HG02642 (cell line): ENCODE measurements around the gene NOC2L.

Experiments
- ATAC-seq: cut with Tn5 transposase; IDR thresholded peaks from one replicate; pipeline ENCODE4 v1.9.1; 2021; ENCODE audit warnings: mild to moderate bottlenecking; ENCODE audit not compliant: unreplicated experiment, poor library complexity

Gene NOC2L

DNA sequence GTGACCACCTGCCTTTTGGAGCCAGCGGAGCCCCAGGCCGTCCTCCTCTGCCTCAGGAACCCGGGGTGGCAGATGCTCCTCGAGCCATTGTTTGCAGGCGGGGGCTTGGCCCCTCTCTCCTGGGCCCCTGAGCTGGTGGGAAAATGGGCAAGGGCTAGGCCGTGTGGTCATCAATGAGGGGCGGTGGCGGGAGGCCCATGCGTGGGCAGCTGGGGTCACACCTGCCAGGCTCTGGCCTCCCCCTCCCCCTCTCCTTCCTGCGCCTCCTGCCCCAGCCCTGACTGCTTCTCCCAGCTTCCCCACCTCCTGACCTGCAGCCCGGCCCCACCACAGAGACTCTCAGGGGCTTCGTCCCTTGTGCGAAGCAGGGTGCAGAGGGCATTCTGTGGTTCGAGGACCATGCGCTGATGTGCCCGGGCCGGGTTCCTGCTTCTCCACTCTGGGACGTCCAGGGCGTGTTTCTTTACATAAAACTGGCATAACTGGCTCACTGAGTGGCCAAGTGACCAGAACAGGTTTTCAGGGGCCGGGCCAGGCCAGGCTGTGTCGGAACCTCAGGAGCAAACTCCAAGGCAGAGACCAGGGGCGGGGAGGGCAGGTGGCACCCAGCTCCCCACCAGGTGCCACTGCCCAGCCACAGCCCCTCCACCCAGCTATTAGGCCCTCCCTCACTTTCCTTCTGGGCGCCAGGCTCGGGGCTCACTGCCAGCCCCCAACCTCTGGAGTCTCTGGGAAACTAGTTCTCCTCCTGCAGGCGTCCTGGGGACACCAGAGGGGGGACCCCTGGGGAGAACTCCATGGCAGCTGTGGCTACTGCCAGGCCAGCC, 26.1 kb downstream of the NOC2L start:
- no peak for ATAC-seq

DNA sequence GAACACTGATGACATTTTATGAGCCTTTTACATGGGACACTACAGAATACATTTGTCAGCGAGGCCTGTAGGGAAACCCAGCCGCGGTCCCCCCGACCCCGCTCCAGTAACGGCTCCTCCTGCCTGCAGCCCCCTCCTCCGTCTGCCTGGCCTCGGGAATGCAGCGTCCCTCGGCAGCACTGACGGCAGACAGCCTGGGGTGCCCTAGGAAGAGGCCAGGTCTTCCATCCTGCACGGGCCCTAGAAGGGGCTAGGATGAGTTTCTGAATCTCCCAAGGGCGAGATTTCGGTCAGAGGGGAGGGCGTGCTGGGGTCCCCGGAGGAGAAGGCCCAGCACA, 26.9 kb downstream of the NOC2L start:
- ATAC-seq: no peak

DNA sequence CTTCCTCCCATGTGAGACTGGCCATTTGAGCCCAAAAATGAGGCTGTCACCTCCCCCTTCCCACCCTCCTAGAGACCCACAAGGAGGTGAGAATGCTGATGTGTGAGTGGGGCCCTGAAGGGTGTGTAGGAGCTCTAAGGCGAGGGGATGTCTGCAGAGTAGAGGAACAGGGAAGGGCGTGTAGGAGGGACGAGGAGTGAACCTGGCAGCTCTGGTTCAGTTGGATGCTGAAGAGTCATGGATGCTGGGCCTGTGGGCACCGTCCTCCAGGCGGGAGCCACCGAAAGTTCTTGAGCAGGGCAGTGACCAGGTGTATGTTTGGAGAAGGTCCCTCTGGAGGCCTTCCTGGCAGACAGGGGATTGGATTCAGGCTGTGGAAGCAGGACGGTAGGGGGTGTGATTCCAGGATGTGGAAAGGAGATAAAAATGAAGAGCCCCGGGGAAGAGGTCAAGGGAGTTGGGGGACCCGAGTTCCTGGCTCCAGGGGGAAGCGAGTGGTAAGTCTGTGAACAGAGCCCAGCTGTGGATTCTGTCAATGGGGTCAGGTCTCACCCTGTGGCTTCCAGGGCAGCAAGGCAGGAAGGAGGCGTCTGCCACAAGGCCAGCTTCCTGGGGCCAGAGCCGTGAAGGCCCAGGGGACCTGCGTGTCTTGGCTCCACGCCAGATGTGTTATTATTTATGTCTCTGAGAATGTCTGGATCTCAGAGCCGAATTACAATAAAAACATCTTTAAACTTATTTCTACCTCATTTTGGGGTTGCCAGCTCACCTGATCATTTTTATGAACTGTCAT, 27.5 kb downstream of the NOC2L start:
- ATAC-seq: no peak

DNA sequence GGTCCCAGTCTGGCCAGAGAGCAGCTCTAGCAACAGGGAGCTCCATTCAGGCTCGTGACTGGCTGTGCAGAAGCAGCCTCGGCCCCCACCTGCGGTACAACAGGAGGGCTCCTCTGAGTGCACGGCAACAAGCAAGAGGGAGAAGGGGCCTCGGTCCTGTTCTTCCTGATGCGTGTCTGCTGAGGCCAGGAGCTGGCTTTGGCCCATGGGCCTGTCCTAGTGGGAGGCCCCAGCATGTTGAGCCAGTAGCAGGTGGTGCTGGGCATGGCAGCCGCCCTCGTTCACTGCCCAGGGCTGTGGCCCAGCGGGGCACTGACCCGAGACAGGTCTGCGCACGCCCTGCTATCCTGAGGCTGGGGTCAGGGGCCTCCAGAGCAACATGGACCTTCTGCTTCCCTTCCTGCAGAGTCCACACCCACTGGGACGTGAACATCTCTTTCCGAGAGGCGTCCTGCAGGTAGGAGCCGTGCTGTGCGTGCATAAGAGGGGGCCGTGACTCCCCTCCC, 28.4 kb downstream of the NOC2L start:
- ATAC-seq: no peak

DNA sequence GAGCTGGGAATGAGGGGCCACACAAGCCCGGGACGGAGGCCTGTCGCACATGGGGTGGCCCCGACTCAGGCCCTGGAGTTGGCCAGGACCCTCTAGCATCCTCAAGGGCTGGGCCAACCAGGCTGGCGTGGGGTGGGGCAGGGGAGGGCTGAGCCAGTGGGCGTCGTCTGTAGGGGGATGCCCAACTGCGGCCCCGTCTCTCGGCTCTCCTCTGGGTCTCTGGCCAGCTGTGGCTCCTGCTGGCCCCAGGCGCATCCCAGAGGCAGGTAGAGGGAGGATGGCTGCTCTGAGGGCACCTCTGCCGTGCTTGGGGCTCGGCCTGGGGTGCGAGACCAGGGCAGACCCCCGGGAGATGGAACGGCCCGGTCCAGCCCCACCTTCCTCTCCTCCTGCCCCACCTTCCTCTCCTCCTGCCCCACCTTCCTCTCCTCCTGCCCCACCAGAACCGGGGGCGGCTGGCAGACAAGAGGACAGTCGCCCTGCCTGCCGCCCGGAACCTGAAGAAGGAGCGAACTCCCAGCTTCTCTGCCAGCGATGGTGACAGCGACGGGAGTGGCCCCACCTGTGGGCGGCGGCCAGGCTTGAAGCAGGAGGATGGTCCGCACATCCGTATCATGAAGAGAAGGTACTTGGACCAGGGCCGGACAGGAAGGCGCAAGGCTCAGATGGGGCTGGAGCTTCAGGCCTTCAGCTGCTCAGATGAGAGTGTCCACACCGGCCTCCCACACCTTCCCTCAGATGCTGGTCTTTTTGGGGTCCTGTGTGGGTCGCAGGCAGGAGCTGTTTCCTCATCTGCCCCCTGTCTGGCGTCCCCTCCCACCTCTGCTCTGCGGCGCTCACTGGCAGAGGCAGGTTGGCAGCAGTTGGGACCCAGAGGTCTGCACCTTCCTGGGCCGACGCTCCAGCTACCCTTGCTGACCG, 29.1 kb downstream of the NOC2L start:
- no peak for ATAC-seq

DNA sequence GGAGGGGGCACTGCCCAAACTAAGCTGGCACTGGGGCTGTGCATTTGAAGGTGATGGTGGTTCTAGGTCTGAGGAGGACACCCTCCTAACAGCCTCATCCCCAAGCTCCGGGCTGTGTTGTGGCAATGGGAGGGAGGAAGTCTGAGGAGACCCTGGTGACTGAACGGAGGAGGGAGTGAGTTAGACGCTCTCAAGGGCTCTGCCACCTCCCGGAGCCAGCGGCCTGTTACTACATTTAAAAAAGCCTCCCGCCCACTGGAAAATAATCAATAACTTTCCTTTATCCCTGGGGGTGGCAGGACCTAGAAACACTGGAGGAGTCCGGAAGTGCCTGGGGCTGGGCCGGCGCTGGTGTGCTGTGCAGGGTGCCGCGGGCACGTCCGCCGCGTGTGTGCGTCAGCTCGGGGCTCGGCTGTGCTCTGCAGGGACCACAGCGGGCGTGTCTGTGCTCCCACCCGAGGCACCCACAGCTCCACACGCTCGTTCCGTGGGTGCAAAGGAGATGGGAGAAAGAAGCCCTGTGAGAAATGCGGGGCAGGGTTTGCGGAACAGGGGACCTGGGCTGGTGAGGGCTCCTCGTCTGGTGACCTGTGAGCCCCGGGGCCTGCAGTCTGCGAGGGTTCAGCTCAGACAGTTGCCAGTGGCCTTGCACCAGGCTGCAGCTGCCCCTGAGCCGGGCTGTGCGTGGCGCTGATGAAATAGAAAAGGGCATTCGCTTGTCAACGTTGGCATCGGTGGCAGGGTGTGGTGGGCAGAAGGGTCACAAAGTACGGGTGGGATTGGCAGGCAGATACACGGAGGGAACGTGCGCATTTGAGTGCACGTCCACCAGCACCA, 30.0 kb downstream of the NOC2L start:
- no peak for ATAC-seq

DNA sequence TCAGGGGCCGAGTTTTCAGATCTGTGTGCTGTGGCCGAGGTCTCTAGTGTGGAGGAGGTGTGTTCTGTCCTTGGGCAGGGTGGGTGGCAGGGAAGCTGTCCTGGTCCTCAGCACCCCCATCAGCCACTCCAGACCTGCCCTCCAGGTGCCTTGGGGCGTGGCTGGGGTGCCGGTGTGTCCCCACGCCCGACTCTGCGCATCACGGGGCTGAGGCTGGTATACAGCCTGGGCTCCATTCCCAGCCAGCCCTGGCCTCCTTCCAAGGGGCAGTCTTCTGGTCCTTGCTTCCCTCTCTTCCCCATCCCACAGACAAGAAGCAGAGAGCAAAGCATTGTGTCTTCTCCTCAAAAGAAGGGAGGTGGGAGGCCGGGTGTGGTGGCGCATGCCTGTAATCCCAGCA, 31.3 kb downstream of the NOC2L start:
- no peak for ATAC-seq

DNA sequence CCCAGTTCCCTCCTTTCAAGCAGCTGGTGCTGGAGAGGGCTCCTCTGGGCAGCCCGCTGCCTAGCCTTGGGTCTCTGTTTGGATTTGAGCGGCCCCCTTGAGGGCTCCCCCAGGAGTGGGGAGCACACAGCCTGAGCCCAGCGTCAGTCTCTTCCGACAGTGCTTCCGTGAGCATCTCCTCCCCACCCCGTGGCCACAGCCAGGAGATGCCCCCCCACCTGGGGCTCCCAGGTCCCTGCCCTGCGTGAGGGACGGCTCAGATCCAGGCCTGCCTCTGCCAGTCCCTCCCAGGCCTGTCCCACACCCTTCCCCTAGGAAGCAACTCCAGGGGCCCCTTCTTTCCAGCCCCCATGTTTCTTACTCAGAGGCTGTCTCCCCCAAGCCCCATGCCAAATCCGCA, 31.8 kb downstream of the NOC2L start:
- no peak for ATAC-seq

DNA sequence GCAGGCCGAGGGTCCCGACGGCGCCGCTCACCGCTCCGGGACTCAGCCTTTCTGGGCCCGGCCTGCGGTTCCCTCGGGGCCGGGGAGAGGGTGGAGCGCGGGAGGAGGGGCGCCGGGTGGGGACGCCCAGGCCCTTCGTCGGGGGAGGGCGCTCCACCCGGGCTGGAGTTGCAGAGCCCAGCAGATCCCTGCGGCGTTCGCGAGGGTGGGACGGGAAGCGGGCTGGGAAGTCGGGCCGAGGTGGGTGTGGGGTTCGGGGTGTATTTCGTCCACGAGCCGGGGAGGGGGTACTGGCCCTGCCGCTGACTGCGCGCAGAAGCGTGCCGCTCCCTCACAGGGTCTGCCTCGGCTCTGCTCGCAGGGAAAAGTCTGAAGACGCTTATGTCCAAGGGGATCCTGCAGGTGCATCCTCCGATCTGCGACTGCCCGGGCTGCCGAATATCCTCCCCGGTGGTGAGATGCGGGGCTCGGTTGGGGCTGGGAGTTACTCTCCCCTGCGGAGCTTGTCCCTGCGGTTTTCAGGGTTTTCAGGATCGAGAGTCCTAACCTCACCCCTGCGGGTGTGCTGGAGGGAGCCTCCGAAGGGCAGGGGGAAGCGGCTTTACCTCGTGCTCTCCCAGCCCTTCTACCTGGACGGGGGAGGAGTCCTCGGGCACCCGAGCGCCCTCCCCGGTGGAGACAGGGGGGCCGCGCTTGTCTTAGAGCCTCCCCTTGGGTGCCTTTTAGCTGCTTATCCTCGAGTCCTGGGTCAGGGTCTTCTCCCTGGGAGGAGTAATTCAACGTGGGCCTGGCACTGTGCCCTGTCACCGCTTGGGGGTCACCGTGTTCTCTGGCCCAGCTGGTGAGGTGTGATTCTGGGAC, 33.3 kb downstream of the NOC2L start:
- no peak for ATAC-seq

DNA sequence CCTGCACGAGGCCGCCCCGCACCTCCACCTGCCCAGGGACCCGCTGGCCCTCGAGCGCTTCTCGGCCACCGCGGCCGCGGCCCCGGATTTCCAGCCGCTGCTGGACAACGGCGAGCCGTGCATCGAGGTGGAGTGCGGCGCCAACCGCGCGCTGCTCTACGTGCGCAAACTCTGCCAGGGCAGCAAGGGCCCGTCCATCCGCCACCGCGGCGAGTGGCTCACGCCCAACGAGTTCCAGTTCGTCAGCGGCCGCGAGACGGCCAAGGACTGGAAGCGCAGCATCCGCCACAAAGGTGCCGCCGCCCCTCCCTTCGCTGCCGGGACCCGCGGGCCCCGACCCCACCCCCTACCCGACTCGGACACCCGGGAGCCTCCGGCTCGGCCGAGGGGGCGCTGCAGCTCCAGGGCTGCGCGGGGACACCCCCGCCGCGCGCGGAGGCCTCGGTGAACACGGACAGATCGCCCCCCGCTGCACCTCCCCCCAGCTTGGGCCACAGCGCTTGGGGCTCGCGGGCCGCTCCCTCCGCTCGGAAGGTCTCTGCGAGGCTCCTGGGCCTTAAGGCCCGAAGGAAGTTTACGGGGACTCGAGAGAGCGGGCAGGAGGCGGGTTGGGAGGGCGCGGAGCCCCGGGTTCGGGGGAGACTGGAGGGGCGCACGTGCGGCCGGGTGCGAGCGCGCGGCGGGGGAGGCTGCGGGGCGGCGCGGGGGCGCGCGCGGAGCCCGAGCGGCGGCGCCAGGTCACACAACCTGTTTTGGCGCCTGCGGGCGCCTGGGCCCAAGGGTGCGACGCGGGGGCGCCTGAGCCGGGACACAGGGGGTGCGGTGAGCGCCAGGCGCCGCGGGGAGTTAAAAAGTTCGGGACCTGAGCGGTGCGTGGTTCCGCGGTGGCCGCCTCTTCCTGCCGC, 34.1 kb downstream of the NOC2L start:
- ATAC-seq: no peak

DNA sequence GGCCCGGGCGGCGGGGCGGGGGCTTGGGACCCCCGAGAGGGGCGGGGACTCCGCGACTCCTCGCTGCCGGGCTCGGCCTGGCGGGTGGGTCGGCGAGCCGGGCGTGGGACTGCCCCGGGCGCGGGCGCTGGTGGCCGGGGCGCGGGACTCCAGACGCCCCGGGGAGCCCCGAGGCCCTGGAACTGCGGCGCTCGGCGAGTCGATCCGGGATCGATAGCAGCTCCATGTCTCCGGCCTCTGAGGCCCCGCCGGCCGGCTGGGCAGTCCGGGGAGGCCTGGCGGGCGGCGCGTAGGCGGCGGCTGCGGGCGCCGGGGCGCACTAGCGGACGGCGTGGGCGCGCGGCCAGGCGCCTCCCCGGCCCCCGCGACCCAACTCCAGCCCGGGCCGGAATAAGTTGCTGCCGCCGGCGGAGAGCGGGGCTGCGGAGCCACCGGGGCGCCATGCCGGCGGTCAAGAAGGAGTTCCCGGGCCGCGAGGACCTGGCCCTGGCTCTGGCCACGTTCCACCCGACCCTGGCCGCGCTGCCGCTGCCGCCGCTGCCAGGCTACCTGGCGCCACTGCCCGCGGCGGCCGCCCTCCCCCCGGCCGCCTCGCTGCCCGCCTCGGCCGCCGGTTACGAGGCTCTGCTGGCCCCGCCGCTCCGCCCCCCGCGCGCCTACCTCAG, 34.9 kb downstream of the NOC2L start:
- ATAC-seq: no peak

DNA sequence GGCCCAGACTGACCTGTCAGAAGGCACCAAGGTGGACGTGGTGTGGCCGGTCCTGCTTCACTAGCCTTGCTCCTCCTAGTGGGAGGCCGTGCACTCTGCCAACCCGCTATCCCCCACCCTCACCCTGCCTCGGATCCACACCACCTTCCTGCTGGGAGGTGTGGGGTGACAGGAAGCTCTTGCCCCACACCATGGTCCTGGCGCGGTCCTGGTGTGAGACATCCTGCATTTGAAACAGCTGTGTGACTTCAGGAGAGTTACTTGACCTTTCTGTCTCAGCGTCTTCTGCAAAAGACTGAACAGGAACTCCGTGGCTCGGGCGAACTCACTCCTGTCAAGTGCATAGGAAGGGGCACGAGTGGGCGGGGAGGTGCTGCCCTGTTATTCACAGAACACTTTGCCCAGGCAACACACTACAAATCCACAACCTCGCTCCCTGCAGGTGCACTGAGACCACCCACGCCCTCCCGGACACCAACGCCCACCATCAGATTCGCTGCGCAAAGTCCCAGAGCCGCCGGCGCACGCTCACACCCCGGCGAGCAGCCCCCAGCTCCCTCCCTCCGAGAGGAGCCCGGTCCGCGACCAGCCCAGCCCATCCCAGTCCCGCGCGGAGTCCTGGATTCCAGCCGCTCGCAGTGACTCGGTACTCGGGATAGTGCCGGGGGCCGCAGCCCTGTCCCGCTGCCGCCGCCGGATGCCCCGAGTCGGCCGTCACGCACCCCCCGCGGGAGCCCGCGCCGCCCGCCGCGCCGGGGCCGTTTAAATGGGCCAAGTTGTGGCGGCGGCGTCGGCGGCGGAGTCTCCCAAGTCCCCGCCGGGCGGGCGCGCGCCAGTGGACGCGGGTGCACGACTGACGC, 35.7 kb downstream of the NOC2L start, which contains the start of gene SAMD11:
Gene SAMD11, plus strand, starts transcription at position 793 of the 860 bp plus-strand sequence. CDS start 509 bp downstream, outside the sequence.
- no peak for ATAC-seq

DNA sequence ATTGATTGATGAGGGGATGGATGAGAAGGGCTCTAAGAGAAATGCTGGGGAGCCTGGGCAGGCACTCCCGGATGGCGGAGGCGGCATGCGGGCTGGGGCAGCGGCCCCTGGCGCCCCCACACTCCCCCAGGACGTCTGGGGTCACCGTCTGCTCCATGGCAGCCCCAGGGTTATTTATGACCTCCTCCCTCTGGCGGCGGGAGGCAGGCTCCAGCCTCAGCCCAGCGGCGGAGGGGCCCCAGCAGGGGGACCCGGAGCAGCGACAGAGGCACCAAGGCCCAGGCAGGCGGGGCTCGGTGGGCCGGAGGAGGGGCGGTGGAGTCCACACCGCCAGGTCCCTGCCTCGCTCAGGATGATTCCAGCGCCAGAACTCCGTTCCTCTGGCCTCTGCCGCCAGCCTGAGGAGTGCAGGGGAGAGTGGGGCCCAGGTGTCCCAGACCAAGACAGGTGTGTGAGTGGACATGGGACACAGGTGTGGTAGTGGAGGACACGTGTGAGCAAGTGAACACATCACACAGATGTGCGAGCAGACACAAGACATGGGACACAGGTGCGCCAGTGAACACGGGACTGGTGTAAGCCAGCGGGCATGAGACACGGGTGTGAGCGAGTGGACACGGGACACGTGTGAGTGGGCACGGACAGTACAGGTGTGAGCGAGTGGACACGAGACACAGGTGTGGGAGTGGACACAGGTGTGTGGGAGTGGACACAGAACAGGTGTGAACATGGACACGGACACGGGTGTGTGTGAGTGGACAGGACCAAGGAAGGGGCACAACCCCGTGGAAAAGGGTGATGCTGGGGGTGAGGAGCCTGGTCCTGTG, 37.8 kb downstream of the NOC2L start:
- ATAC-seq: no peak

DNA sequence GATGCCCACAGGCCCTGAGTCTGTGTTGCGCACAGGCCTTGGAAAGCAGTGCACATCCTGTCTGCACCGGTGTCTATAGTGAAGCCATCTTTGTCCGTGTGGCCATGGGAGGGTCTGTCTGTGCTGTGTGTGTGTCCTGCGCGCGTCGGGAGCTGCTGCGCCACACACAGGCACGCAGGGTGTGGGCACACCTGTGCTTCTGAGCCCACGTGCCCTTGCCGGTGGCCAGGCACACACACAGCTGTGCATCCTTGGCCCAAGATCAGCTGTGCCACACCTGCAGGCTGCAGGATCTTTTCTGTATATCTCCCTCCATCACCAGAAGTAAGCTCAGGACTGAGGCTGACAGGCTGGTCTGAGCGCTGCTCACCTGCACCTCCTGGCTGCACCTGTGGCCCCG, 38.5 kb downstream of the NOC2L start:
- no peak for ATAC-seq

DNA sequence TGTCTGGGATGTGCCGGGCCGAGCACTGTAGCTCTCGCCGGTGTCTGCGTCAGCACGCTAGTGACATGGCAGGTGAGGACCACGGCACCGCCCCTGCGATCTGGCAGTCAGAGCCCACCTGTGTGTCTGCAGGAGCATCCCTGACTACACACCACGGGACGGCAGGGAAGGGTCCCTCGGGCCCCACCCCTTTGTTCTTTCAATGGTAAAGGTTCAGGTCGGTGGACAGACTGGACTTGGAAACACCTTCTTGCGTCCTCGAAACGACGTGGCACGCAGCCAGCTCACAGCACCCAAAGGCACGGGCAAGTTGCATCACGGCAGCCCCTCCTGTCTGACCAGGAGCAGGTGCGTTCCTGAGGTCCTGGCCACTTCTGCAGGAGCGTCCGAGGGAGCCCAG, 39.0 kb downstream of the NOC2L start:
- no peak for ATAC-seq
